GM12878 (cell line): ENCODE data around the gene VAV2.

Experiments
- BRCA1 ChIP-seq: IDR thresholded peaks from 2 replicates; pipeline ENCODE4 v1.6.1; 2011; ENCODE audit warnings: low read depth, low read length, improper control_type of control experiment
- CTCF ChIP-seq, 3 experiments: IDR thresholded peaks in 2 of 3; conservative IDR thresholded peaks in 1 of 3; 2 replicates each; pipeline ENCODE4 v1.5.1; 2011; ENCODE audit warnings: low read depth in 3 of 3, low read length in 3 of 3, mild to moderate bottlenecking in 3 of 3, control low read depth in 2 of 3, moderate library complexity in 2 of 3, inconsistent platforms in 1 of 3, mixed read lengths in 1 of 3; ENCODE audit not compliant: control insufficient read depth in 2 of 3, insufficient read depth in 1 of 3; ENCODE audit errors: extremely low read depth in 1 of 3
- E2F8 ChIP-seq: fragments of 450-650 bp; IDR thresholded peaks from 2 replicates; pipeline ENCODE4 v1.6.1; 2018; ENCODE audit warnings: mild to moderate bottlenecking, low read depth, moderate library complexity; ENCODE audit not compliant: partially characterized antibody
- NFIC ChIP-seq: IDR thresholded peaks from 2 replicates; pipeline ENCODE4 v1.6.1; 2012; ENCODE audit warnings: low read depth, mild to moderate bottlenecking, inconsistent platforms, low read length, moderate library complexity
- POLR2A ChIP-seq: IDR thresholded peaks from 2 replicates; pipeline ENCODE4 v1.6.1; 2011; ENCODE audit warnings: low read depth, mild to moderate bottlenecking, low read length
- PRDM15 ChIP-seq: fragments of 450-650 bp; formaldehyde crosslinking; IDR thresholded peaks from 2 replicates; pipeline ENCODE4 v1.4.0; 2020; ENCODE audit warnings: mild to moderate bottlenecking, moderate library complexity
- SPI1 ChIP-seq: IDR thresholded peaks from 2 replicates; pipeline ENCODE4 v1.6.1; 2011; ENCODE audit warnings: low read depth, mild to moderate bottlenecking, low read length, moderate library complexity, borderline replicate concordance; ENCODE audit not compliant: insufficient read depth
- TCF12 ChIP-seq: IDR thresholded peaks from 2 replicates; pipeline ENCODE4 v1.6.1; 2011; ENCODE audit warnings: low read depth, mild to moderate bottlenecking, low read length
- WRNIP1 ChIP-seq: IDR thresholded peaks from 2 replicates; pipeline ENCODE4 v1.6.1; 2011; ENCODE audit warnings: low read depth, low read length, improper control_type of control experiment, borderline replicate concordance
- TF ChIP-seq, protein P1 (sequence below): IDR thresholded peaks from 2 replicates; pipeline ENCODE4 v1.6.1; 2011; ENCODE audit warnings: low read depth, low read length, improper control_type of control experiment, borderline replicate concordance

DNA sequence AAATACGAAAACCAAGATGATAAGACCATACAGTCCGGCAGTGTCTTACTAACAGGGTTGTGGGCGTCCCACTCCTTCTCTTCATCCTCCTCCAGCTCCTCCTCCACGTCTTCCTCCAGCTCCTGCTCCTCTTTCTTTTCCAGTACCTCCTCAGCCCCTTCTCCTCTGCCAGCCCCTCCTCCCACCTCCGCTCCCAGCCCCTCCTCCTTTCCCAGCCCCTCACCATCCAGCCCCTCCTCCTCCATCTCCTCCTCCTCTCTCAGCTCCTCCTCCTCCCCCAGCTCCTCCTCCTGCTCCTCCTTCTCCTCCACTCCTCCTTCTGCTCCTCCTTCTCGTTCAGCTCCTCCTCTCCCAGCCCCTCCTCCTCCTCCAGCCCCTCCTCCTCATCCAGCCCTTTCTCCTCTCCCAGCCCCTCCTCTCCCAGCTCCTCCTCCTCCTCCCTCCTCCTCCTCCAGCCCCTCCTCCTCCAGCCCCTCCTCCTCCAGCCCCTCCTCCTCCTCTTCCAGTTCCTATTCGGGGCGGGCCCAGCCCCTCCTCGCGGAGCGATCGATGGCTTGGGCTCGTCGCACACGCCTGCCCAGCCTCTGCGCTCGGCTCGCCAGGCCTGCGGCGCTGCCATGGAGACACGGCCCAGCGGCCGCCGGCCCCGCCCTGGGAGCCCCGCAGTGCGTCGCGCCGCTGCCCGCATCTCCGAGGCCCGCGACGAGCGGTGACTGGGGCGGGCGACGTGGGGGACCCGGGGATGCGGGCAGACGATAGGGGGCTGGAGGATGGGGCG is 32.9 kb upstream of the VAV2 start, which contains the start of gene BRD3OS:
- TF ChIP-seq PRDM15 (CRISPR knock-in tag) (no peak), TCF12 (0 out of 2 replicates have a peak, but pooled peaks have one; percentile 23), WRNIP1 (no peak), BRCA1 (no peak), NFIC (no peak), SPI1 (peak; percentile 38; the same call in 1 of the 2 replicates), POLR2A (peak; percentile 60), E2F8 (no peak), CTCF (IDR thresholded peaks at IDR 0.05 in 2 of 3, conservative IDR thresholded peaks at IDR 0.05 in 1 of 3; ENCODE audit: control insufficient read depth in 2 of 3, extremely low read depth in 1 of 3, insufficient read depth in 1 of 3, low read depth in 3 of 3, low read length in 3 of 3) (no peak)
- TF ChIP-seq, protein P1, sequence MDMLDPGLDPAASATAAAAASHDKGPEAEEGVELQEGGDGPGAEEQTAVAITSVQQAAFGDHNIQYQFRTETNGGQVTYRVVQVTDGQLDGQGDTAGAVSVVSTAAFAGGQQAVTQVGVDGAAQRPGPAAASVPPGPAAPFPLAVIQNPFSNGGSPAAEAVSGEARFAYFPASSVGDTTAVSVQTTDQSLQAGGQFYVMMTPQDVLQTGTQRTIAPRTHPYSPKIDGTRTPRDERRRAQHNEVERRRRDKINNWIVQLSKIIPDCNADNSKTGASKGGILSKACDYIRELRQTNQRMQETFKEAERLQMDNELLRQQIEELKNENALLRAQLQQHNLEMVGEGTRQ: no peak
